ENCODE results near the gene CLEC12A.

- TF ChIP-seq EZH2 (optimal IDR thresholded peaks at IDR 0.05; ENCODE audit: low read depth, low read length): no peak
- TF ChIP-seq EZH2phosphoT487 (IDR thresholded peaks at IDR 0.05; ENCODE audit: low read length): no peak
Observed at GRCh38 chr12:9948606-9949296, 22.5 kb upstream of the CLEC12A start.
